Stomach (tissue), 9 donors: ENCODE measurements around the gene TPP1. TPM values are rescaled to one million over a fixed set of nuclear protein-coding genes. Genes with fewer than 3 reads are reported as not detected.
A peak's percentile ranks its signal among the peaks of the same experiment; 100 is the strongest.

Source experiments
- DNase-seq, 2 donors: peaks; one replicate each; pipeline versions ENCODE4 v3.0.0 to v3.0.0-alpha.2; 2013 to 2019
- H3K27ac ChIP-seq, 5 donors: fragments of 200-600 bp in 4 of 5; sonication (generic) in 4 of 5; one replicate each; pipeline ENCODE4 v1.5.1; 2013 to 2019; ENCODE audit warnings: mild to moderate bottlenecking in 1 of 5, moderate library complexity in 1 of 5
- H3K27me3 ChIP-seq, 3 donors: fragments of 200-600 bp; sonication (generic); one replicate each; pipeline ENCODE4 v1.5.1; 2017 to 2019; ENCODE audit warnings: mixed run types in 1 of 3
- H3K36me3 ChIP-seq, 4 donors: fragments of 200-600 bp; sonication (generic); 1 replicate in 3 of 4; 2 replicates in 1 of 4; pipeline ENCODE4 v1.5.1; 2016 to 2019
- H3K4me1 ChIP-seq, 4 donors: fragments of 200-600 bp; sonication (generic); one replicate each; pipeline ENCODE4 v1.5.1; 2016 to 2019
- H3K4me3 ChIP-seq, 4 donors: fragments of 200-600 bp; sonication (generic) in 3 of 4; one replicate each; pipeline ENCODE4 v1.5.1; 2016 to 2019; ENCODE audit warnings: mild to moderate bottlenecking in 1 of 4
- H3K9me3 ChIP-seq, 4 donors: fragments of 200-600 bp; sonication (generic); one replicate each; pipeline ENCODE4 v1.5.1; 2016 to 2019
- CTCF ChIP-seq, 7 experiments: fragments of 450-650 bp in 4 of 7; fragments of 200-600 bp in 3 of 7; sonication (generic) in 3 of 7; IDR thresholded peaks; one replicate each; pipeline ENCODE4 v1.5.1; 2016 to 2019; ENCODE audit warnings: antibody characterized with exemption in 7 of 7, control low read depth in 2 of 7, mild to moderate bottlenecking in 1 of 7
- EP300 ChIP-seq: sonication (generic); formaldehyde crosslinking; IDR thresholded peaks from one replicate; pipeline ENCODE4 v1.6.1; 2017; ENCODE audit warnings: antibody characterized with exemption
- POLR2A ChIP-seq, 4 donors: fragments of 450-650 bp; IDR thresholded peaks; one replicate each; pipeline ENCODE4 v1.6.1; 2016; ENCODE audit warnings: antibody characterized with exemption in 4 of 4, control low read depth in 2 of 4, mild to moderate bottlenecking in 1 of 4, moderate library complexity in 1 of 4
- POLR2AphosphoS5 ChIP-seq, 3 donors: sonication (generic); formaldehyde crosslinking; IDR thresholded peaks; one replicate each; pipeline ENCODE4 v1.6.1; 2016; ENCODE audit warnings: antibody characterized with exemption in 3 of 3
- WGBS, 5 donors: extraction: QIAGEN DNeasy Blood & Tissue Kit in 3 of 5; methylation state at CpG; one replicate each; pipeline versions ENCODE4 v1.1.5 to v1.1.7; 2013 to 2018; 5-methylcytosine and 5-hydroxymethylcytosine counted together
- intact Hi-C: fragments of 100-400 bp; cut with DNase I; formaldehyde crosslinking; loops from one replicate; pipeline ENCODE4 v1.15.1; 2023; ENCODE audit warnings: low total_unique reads
- polyA plus RNA-seq, 3 donors: library from polyadenylated mRNA; stranded (reverse); fragments of 200-250 nt; gene quantifications; one replicate each; pipeline ENCODE4 v1.2.3, GENCODE V29; 2013
- total RNA-seq, 5 donors: library from RNA; depleted of rRNA; stranded (reverse); fragments of >200 nt; gene quantifications; one replicate each; pipeline versions ENCODE4 v1.1.0 to v1.2.3, GENCODE V29; 2014 to 2016
- donor health status: healthy with polysubstance abuse.
- donor health status: Bipolar disorder and iron deficiency.
- donor health status: healthy.

TPP1 gene
- total and polyA plus RNA-seq, 8 donors, result 11.9 to 213 (median 46.6) TPM

- Histone ChIP-seq H3K9me3 (no peaks in the 10 kb centered on the region), H3K27me3 (no peaks in the 10 kb centered on the region), H3K4me3 (no peak overlapping the region), H3K27ac (no peak overlapping the region), H3K36me3 (peaks cover 0 to 18% (median 16%) of the 10 kb centered on the region in 4 donors), H3K4me1 (peaks cover 24 to 39% (median 36%) of the 10 kb centered on the region in 4 donors)
- TF ChIP-seq CTCF (IDR thresholded peaks at IDR 0.05), result no peak
- TF ChIP-seq EP300, result no peak
- no peak for TF ChIP-seq POLR2A (IDR thresholded peaks at IDR 0.05)
- TF ChIP-seq POLR2AphosphoS5 (IDR thresholded peaks at IDR 0.05), result no peak
- DNase-seq, result no peak
- whole genome bisulfite sequencing, 5 donors, result 81 to 91% (median 84%) methylated on average over 7 of the region's 7 CpGs
- intact Hi-C loops, result no loop called here
Observed at GRCh38 chr11:6642957-6643356, 23.7 kb upstream of the TPP1 start.

GRCh38 chr11:6640985-6641701 is 21.9 kb upstream of the TPP1 start:
- DNase-seq, result no peak
- intact Hi-C loops, result no loop called here
- Histone ChIP-seq H3K27me3 (no peaks in the 10 kb centered on the region), H3K9me3 (no peaks in the 10 kb centered on the region), H3K27ac (no peak overlapping the region), H3K4me1 (peaks cover 21 to 39% (median 34%) of the 10 kb centered on the region in 4 donors), H3K4me3 (no peak overlapping the region), H3K36me3 (peaks cover 0 to 18% (median 16%) of the 10 kb centered on the region in 4 donors)
- TF ChIP-seq EP300 (no peak), POLR2AphosphoS5 (IDR thresholded peaks at IDR 0.05) (no peak)
- 94 to 97% (median 96%) methylated on average over 15 to 26 of the region's 26 CpGs for WGBS, 5 donors

- Histone ChIP-seq H3K4me1 (peaks cover 25 to 40% (median 36%) of the 10 kb centered on the region in 4 donors), H3K4me3 (no peak overlapping the region), H3K27me3 (no peaks in the 10 kb centered on the region), H3K36me3 (peaks cover 0 to 18% (median 16%) of the 10 kb centered on the region in 4 donors), H3K27ac (no peak overlapping the region), H3K9me3 (no peaks in the 10 kb centered on the region)
- intact Hi-C loops, result no loop called here
- no peak for DNase-seq
- TF ChIP-seq POLR2A (IDR thresholded peaks at IDR 0.05) (no peak), EP300 (no peak), POLR2AphosphoS5 (IDR thresholded peaks at IDR 0.05) (no peak), CTCF (IDR thresholded peaks at IDR 0.05) (no peak)
- 85 to 96% (median 95%) methylated on average over 6 to 36 of the region's 36 CpGs for WGBS, 5 donors
Observed at GRCh38 chr11:6640036-6640984, 21.1 kb upstream of the TPP1 start.

GRCh38 chr11:6638429-6638828 is 19.2 kb upstream of the TPP1 start:
- intact Hi-C loops, result no loop called here
- no peaks in the 10 kb centered on the region for H3K9me3 ChIP-seq
- TF ChIP-seq POLR2AphosphoS5 (IDR thresholded peaks at IDR 0.05) (no peak), POLR2A (IDR thresholded peaks at IDR 0.05) (no peak), CTCF (IDR thresholded peaks at IDR 0.05) (no peak), EP300 (no peak)
- H3K27me3 ChIP-seq, result no peaks in the 10 kb centered on the region
- no peak overlapping the region for H3K4me3 ChIP-seq
- DNase-seq, result no peak
- peak overlapping the region in 4 of 5 donors; percentile 54 to 80 (median 73) for H3K27ac ChIP-seq
- WGBS, 5 donors, result 48 to 65% (median 53%) methylated on average over 4 of the region's 4 CpGs
- H3K4me1 ChIP-seq, result peaks cover 30 to 52% (median 40%) of the 10 kb centered on the region in 4 donors
- peaks cover 0 to 24% (median 19%) of the 10 kb centered on the region in 4 donors for H3K36me3 ChIP-seq
